Measurements from ENCODE around the gene RBFOX2.

DNA sequence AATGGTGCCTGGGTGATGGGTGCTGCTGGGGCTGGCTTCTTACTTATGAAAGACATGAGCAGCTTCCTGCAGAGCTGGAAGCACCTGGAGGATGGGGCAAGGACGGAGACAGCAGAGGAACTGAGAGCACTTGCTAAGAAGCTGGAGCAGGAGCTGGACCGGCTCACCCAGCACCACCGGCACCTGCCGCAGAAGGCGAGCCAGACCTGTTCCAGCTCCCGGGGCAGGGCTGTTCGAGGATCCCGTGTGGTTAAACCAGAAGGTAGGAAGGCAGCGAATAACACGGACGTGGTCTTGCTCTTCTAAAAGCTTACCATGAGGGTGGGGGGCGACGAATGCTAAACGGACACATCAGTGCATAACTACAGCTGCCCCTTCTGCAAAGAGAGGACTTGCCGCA is 301.7 kb downstream of the RBFOX2 start:
- TF ChIP-seq, protein P1, sequence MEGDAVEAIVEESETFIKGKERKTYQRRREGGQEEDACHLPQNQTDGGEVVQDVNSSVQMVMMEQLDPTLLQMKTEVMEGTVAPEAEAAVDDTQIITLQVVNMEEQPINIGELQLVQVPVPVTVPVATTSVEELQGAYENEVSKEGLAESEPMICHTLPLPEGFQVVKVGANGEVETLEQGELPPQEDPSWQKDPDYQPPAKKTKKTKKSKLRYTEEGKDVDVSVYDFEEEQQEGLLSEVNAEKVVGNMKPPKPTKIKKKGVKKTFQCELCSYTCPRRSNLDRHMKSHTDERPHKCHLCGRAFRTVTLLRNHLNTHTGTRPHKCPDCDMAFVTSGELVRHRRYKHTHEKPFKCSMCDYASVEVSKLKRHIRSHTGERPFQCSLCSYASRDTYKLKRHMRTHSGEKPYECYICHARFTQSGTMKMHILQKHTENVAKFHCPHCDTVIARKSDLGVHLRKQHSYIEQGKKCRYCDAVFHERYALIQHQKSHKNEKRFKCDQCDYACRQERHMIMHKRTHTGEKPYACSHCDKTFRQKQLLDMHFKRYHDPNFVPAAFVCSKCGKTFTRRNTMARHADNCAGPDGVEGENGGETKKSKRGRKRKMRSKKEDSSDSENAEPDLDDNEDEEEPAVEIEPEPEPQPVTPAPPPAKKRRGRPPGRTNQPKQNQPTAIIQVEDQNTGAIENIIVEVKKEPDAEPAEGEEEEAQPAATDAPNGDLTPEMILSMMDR (IDR thresholded peaks at IDR 0.05), result no peak
- TF ChIP-seq POLR2A (IDR thresholded peaks at IDR 0.05), result no peak

Measured in Peyer's patch (tissue), 4 donors.